HepG2 (cell line): ENCODE measurements around the gene SERPINF2. TPM values are rescaled to one million over a fixed set of nuclear protein-coding genes. Genes with fewer than 3 reads are reported as not detected.

Experiments
- ATAD3A ChIP-seq: sonication (generic); formaldehyde crosslinking; IDR thresholded peaks from 2 replicates; pipeline ENCODE4 v1.4.0; 2020; ENCODE audit warnings: missing genetic modification reagents
- EED ChIP-seq: sonication (generic); formaldehyde crosslinking; IDR thresholded peaks from 2 replicates; pipeline ENCODE4 v1.5.0; 2020; ENCODE audit warnings: mild to moderate bottlenecking, missing genetic modification reagents
- HES4 ChIP-seq: sonication (generic); formaldehyde crosslinking; IDR thresholded peaks from 2 replicates; pipeline ENCODE4 v1.9.0; 2021; ENCODE audit warnings: mild to moderate bottlenecking, missing genetic modification reagents, borderline replicate concordance
- ISX ChIP-seq: sonication (generic); formaldehyde crosslinking; conservative IDR thresholded peaks from 2 replicates; pipeline ENCODE4 v1.5.0; 2020; ENCODE audit warnings: missing genetic modification reagents
- RBFOX2 ChIP-seq: fragments of 200-400 bp; formaldehyde crosslinking; IDR thresholded peaks from 2 replicates; pipeline ENCODE4 v1.6.1; 2017; ENCODE audit warnings: low read depth, mild to moderate bottlenecking, low read length
- TAF1 ChIP-seq: sonication (generic); formaldehyde crosslinking; IDR thresholded peaks from 2 replicates; pipeline ENCODE4 v1.4.0; 2020; ENCODE audit warnings: missing genetic modification reagents
- TCF12 ChIP-seq, 2 experiments: fragments of 450-650 bp in 1 of 2; sonication (generic) in 1 of 2; formaldehyde crosslinking in 1 of 2; IDR thresholded peaks; 2 replicates each; pipeline versions ENCODE4 v1.6.1 to v1.8.0; 2017 to 2022; ENCODE audit warnings: antibody characterized with exemption in 1 of 2, mild to moderate bottlenecking in 1 of 2, missing genetic modification reagents in 1 of 2, moderate library complexity in 1 of 2
- TOPORS ChIP-seq: sonication (generic); formaldehyde crosslinking; IDR thresholded peaks from 2 replicates; pipeline ENCODE4 v1.8.0; 2023; ENCODE audit warnings: mild to moderate bottlenecking, missing genetic modification reagents
- YEATS4 ChIP-seq: sonication (generic); formaldehyde crosslinking; IDR thresholded peaks from 2 replicates; pipeline ENCODE4 v1.4.0; 2020; ENCODE audit warnings: missing genetic modification reagents, borderline replicate concordance
- ZGPAT ChIP-seq: IDR thresholded peaks from 2 replicates; pipeline ENCODE4 v1.6.1; 2016; ENCODE audit warnings: mild to moderate bottlenecking
- ZKSCAN1 ChIP-seq: fragments of 150-350 bp; IDR thresholded peaks from 2 replicates; pipeline ENCODE4 v1.6.1; 2014; ENCODE audit warnings: low read length
- ZNF431 ChIP-seq: sonication (generic); formaldehyde crosslinking; IDR thresholded peaks from 2 replicates; pipeline ENCODE4 v1.9.0; 2022; ENCODE audit warnings: missing genetic modification reagents, low read depth, mild to moderate bottlenecking, borderline replicate concordance
- ZNF564 ChIP-seq: sonication (generic); formaldehyde crosslinking; IDR thresholded peaks from 2 replicates; pipeline ENCODE4 v1.8.1; 2023; ENCODE audit warnings: mild to moderate bottlenecking, missing genetic modification reagents
- ZNF570 ChIP-seq: sonication (generic); formaldehyde crosslinking; IDR thresholded peaks from 2 replicates; pipeline ENCODE4 v1.4.0; 2020; ENCODE audit warnings: mild to moderate bottlenecking, missing genetic modification reagents, borderline replicate concordance
- ZNF674 ChIP-seq: sonication (generic); formaldehyde crosslinking; IDR thresholded peaks from 2 replicates; pipeline ENCODE4 v1.5.0; 2020; ENCODE audit warnings: low read depth, mild to moderate bottlenecking, missing genetic modification reagents
- ZNF790 ChIP-seq: sonication (generic); formaldehyde crosslinking; IDR thresholded peaks from 2 replicates; pipeline ENCODE4 v1.8.0; 2022; ENCODE audit warnings: missing genetic modification reagents, mild to moderate bottlenecking, borderline replicate concordance
- ZSCAN29 ChIP-seq: sonication (generic); formaldehyde crosslinking; conservative IDR thresholded peaks from 2 replicates; pipeline ENCODE4 v1.4.0; 2020; ENCODE audit warnings: mild to moderate bottlenecking, missing genetic modification reagents
- polyA plus RNA-seq, 8 experiments: library from polyadenylated mRNA; depleted of rRNA in 3 of 8; stranded (reverse) in 7 of 8; unstranded in 1 of 8; fragments of >200 nt; fragmentation: Illumina TruSeq in 4 of 8; extraction: Trizol in 4 of 8; gene quantifications; 2 replicates each; pipeline versions ENCODE4 v1.2.1 to v1.2.3, GENCODE V29; 2011 to 2016; ENCODE audit warnings: low read depth in 4 of 8, missing spikeins in 1 of 8, mixed read lengths in 1 of 8; ENCODE audit not compliant: insufficient read depth in 1 of 8
- total RNA-seq, 5 experiments: library from RNA; depleted of rRNA; stranded (reverse); fragments of >200 nt; fragmentation: Illumina TruSeq; extraction: Trizol; gene quantifications; 2 replicates each; pipeline ENCODE4 v1.2.3, GENCODE V29; 2016; ENCODE audit warnings: low read depth in 1 of 5
- TF ChIP-seq, protein P1 (sequence below): sonication (generic); formaldehyde crosslinking; IDR thresholded peaks from 2 replicates; pipeline ENCODE4 v1.5.1; 2020; ENCODE audit warnings: missing genetic modification reagents, mild to moderate bottlenecking, borderline replicate concordance
- TF ChIP-seq, protein P2 (sequence below): sonication (generic); formaldehyde crosslinking; IDR thresholded peaks from 2 replicates; pipeline ENCODE4 v1.8.1; 2022; ENCODE audit warnings: mild to moderate bottlenecking, missing genetic modification reagents
- TF ChIP-seq, protein P3 (sequence below): IDR thresholded peaks from 2 replicates; pipeline ENCODE4 v1.6.1; 2016; ENCODE audit warnings: low read depth, missing genetic modification reagents, missing compliant biosample characterization

Gene SERPINF2
- total and polyA plus RNA-seq, 2 of the 13 experiments (the other 11 are each of a cell fraction or from before 2014, with no cell fraction given) = 309 to 548 TPM

DNA sequence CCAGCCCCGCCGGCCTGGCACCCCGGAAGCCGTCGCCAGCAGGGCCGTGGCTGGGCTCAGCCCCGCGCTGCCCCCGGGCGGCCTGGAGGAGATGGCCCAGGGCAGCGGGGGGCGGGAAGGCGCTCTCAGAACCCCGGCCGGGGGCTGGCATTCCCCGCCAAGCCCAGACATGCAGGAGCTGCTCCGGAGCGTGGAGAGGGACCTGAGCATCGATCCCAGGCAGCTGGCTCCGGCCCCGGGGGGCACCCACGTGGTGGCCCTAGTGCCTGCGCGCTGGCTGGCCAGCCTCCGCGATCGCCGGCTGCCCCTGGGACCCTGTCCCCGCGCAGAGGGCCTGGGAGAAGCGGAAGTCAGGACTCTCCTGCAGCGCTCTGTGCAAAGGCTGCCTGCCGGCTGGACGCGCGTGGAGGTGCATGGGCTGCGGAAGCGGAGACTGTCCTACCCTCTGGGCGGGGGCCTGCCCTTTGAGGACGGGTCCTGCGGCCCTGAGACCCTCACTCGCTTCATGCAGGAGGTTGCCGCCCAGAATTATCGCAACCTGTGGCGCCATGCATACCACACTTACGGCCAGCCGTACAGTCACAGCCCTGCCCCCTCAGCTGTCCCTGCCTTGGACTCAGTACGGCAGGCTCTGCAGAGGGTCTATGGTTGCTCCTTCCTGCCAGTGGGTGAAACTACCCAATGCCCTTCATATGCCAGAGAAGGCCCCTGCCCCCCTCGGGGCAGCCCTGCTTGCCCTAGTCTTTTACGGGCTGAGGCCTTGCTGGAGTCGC is 17.6 kb upstream of the SERPINF2 start (continued):
- TF ChIP-seq EED (CRISPR knock-in tag) = peak; percentile 54; the same call in 1 of the 2 replicates
- no peak for TF ChIP-seq YEATS4 (CRISPR knock-in tag)
- TF ChIP-seq ATAD3A (CRISPR knock-in tag) = no peak
- TF ChIP-seq ISX (CRISPR knock-in tag) = no peak
- TF ChIP-seq, protein P1, sequence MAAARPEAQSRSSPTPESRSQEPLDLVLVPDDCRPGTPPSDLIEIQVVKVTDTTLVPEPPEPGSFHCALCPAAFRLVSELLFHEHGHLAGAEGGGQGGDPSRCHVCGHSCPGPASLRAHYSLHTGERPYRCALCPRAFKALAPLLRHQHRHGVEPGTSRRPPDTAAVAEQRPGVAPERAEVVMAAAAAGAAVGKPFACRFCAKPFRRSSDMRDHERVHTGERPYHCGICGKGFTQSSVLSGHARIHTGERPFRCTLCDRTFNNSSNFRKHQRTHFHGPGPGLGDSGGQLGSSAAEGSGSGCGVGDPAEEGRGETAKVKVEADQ (CRISPR knock-in tag) = peak; percentile 58; the same call in 1 of the 2 replicates
- TF ChIP-seq, protein P2, sequence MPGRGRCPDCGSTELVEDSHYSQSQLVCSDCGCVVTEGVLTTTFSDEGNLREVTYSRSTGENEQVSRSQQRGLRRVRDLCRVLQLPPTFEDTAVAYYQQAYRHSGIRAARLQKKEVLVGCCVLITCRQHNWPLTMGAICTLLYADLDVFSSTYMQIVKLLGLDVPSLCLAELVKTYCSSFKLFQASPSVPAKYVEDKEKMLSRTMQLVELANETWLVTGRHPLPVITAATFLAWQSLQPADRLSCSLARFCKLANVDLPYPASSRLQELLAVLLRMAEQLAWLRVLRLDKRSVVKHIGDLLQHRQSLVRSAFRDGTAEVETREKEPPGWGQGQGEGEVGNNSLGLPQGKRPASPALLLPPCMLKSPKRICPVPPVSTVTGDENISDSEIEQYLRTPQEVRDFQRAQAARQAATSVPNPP (CRISPR knock-in tag) = no peak
- TF ChIP-seq TOPORS (CRISPR knock-in tag) = no peak
- TF ChIP-seq ZNF431 (CRISPR knock-in tag) = no peak
- no peak for TF ChIP-seq ZKSCAN1
- no peak for TF ChIP-seq ZSCAN29 (CRISPR knock-in tag)
- no peak for TF ChIP-seq ZNF570 (CRISPR knock-in tag)
- TF ChIP-seq ZGPAT (CRISPR knock-in tag) = peak; percentile 42; the same call in 1 of the 2 replicates
- no peak for TF ChIP-seq ZNF564 (CRISPR knock-in tag)
- TF ChIP-seq ZNF790 (CRISPR knock-in tag) = peak; percentile 79; the same call in 1 of the 2 replicates
- no peak for TF ChIP-seq TCF12 (IDR thresholded peaks at IDR 0.05)
- TF ChIP-seq TCF12 (CRISPR knock-in tag; IDR thresholded peaks at IDR 0.05) = no peak
- TF ChIP-seq TAF1 = no peak
- TF ChIP-seq, protein P3, sequence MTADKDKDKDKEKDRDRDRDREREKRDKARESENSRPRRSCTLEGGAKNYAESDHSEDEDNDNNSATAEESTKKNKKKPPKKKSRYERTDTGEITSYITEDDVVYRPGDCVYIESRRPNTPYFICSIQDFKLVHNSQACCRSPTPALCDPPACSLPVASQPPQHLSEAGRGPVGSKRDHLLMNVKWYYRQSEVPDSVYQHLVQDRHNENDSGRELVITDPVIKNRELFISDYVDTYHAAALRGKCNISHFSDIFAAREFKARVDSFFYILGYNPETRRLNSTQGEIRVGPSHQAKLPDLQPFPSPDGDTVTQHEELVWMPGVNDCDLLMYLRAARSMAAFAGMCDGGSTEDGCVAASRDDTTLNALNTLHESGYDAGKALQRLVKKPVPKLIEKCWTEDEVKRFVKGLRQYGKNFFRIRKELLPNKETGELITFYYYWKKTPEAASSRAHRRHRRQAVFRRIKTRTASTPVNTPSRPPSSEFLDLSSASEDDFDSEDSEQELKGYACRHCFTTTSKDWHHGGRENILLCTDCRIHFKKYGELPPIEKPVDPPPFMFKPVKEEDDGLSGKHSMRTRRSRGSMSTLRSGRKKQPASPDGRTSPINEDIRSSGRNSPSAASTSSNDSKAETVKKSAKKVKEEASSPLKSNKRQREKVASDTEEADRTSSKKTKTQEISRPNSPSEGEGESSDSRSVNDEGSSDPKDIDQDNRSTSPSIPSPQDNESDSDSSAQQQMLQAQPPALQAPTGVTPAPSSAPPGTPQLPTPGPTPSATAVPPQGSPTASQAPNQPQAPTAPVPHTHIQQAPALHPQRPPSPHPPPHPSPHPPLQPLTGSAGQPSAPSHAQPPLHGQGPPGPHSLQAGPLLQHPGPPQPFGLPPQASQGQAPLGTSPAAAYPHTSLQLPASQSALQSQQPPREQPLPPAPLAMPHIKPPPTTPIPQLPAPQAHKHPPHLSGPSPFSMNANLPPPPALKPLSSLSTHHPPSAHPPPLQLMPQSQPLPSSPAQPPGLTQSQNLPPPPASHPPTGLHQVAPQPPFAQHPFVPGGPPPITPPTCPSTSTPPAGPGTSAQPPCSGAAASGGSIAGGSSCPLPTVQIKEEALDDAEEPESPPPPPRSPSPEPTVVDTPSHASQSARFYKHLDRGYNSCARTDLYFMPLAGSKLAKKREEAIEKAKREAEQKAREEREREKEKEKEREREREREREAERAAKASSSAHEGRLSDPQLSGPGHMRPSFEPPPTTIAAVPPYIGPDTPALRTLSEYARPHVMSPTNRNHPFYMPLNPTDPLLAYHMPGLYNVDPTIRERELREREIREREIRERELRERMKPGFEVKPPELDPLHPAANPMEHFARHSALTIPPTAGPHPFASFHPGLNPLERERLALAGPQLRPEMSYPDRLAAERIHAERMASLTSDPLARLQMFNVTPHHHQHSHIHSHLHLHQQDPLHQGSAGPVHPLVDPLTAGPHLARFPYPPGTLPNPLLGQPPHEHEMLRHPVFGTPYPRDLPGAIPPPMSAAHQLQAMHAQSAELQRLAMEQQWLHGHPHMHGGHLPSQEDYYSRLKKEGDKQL (CRISPR knock-in tag) = no peak
- peak; percentile 78 for TF ChIP-seq RBFOX2
- TF ChIP-seq HES4 (CRISPR knock-in tag) = 0 out of 2 replicates have a peak, but pooled peaks have one; percentile 40
- no peak for TF ChIP-seq ZNF674 (CRISPR knock-in tag)
